ENCODE measurements around the gene ZNF774. TPM values are rescaled to one million over a fixed set of nuclear protein-coding genes. Genes with fewer than 3 reads are reported as not detected.
"Not testable (repeated sequence)": the region's sequence is repeated elsewhere in the genome, so short reads cannot be mapped to it uniquely, and the experiment has no call there.

ZNF774 gene
- total and polyA plus RNA-seq, 2 of the 8 experiments (the other 6 are each of a cell fraction or from before 2014, with no cell fraction given): 0.82 to 2.6 TPM

DNA sequence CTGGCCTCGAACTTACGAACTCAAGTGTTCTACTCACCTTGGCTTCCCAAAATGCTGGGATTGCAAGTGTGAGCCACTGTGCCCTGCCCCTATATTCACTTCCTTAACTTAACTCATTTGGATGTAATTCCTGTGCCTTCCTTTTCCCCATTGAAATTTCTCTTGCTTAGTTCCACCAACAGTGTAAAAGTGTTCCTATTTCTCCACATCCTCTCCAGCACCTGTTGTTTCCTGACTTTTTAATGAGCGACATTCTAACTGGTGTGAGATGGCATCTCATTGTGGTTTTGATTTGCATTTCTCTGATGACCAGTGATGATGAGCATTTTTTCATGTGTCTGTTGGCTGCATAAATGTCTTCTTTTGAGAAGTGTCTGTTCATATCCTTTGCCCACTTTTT, 57.5 kb downstream of the ZNF774 start:
- DNase-seq (ENCODE audit: low read depth in 1 of 2, low spot score in 2 of 2); H4K20me1 ChIP-seq (replicated peaks in 1 of 2; ENCODE audit: control insufficient read depth in 1 of 2, insufficient read depth in 2 of 2, low read length in 2 of 2); H3K4me3 ChIP-seq (ENCODE audit: extremely low read depth in 1 of 4, insufficient read depth in 2 of 4, low read depth in 3 of 4, low read length in 4 of 4); H2BK12ac ChIP-seq (ENCODE audit: low read depth, low read length); H3K27me3 ChIP-seq (replicated peaks in 1 of 4; ENCODE audit: control insufficient read depth in 3 of 4, extremely low read depth in 1 of 4, insufficient read depth in 3 of 4, low read length in 3 of 4); H2AFZ ChIP-seq (ENCODE audit: low read length); H3K14ac ChIP-seq (ENCODE audit: insufficient read length); FAIRE-seq; H3K23me2 ChIP-seq (ENCODE audit: low read depth, low read length); H3K23ac ChIP-seq (ENCODE audit: insufficient read length); H2BK120ac ChIP-seq (replicated peaks; ENCODE audit: low read depth, low read length); H2AK5ac ChIP-seq (ENCODE audit: low read depth, low read length); CTCF ChIA-PET (ENCODE audit: partially characterized antibody); H4K5ac ChIP-seq (ENCODE audit: insufficient read length, low read depth, low read length); H3K9me3 ChIP-seq (ENCODE audit: insufficient read depth in 2 of 2, low read depth in 1 of 2, low read length in 1 of 2); H2BK5ac ChIP-seq (ENCODE audit: low read depth, low read length); H4K8ac ChIP-seq (ENCODE audit: extremely low read depth, insufficient read depth, low read length); H3K27ac ChIP-seq (ENCODE audit: low read depth, low read length); H3K4ac ChIP-seq (replicated peaks; ENCODE audit: insufficient read length, low read depth, low read length); H3K4me2 ChIP-seq (ENCODE audit: insufficient read depth in 1 of 2, low read depth in 2 of 2, low read length in 2 of 2); POLR2A ChIA-PET (ENCODE audit: partially characterized antibody); H3K18ac ChIP-seq (ENCODE audit: extremely low read depth, low read length); H3K9ac ChIP-seq (replicated peaks in 1 of 4; ENCODE audit: extremely low read depth in 1 of 4, low read depth in 3 of 4, low read length in 3 of 4); H3K79me1 ChIP-seq (ENCODE audit: low read depth, low read length); H2BK20ac ChIP-seq (ENCODE audit: low read length); H3K56ac ChIP-seq (replicated peaks; ENCODE audit: insufficient read length, low read depth, low read length); H3K36me3 ChIP-seq (ENCODE audit: control insufficient read depth in 2 of 4, insufficient read depth in 4 of 4, low read length in 3 of 4); H4K91ac ChIP-seq (replicated peaks; ENCODE audit: insufficient read length, low read length); H2BK15ac ChIP-seq (ENCODE audit: low read length): not testable (repeated sequence)
- Histone ChIP-seq H3K4me1 (replicated peaks in 1 of 4; ENCODE audit: control insufficient read depth in 3 of 4, insufficient read depth in 4 of 4, low read length in 3 of 4) (peaks cover 16 to 33% (median 24%) of the 10 kb centered on the region in 4 experiments), H3K79me2 (ENCODE audit: control insufficient read depth in 1 of 2, insufficient read depth in 2 of 2, low read length in 2 of 2) (peaks cover 9 to 74% of the 10 kb centered on the region in 2 experiments)
- WGBS, 2 experiments (ENCODE audit: extremely low coverage in 1 of 2, insufficient coverage in 1 of 2, insufficient read length in 1 of 2, insufficient replicate concordance in 2 of 2, low coverage in 1 of 2, low lambda C conversion rate in 2 of 2, missing lambda C conversion rate in 1 of 2): 98% methylated on average over 3 of the region's 3 CpGs; no CpG with 5 or more reads in 1 of the 2 experiments

DNA sequence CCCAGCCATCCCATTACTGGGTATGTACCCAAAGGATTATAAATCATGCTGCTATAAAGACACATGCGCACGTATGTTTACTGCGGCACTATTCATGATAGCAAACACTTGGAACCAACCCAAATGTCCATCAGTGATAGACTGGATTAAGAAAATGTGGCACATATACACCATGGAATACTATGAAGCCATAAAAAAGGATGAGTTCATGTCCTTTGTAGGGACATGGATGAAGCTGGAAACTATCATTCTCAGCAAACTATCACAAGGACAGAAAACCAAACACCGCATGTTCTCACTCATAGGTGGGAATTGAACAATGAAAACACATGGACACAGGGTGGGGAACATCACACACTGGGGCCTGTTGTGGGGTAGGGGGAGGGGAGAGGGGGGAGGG, 58.2 kb downstream of the ZNF774 start:
- H4K8ac ChIP-seq (ENCODE audit: extremely low read depth, insufficient read depth, low read length); H3K27me3 ChIP-seq (replicated peaks in 1 of 4; ENCODE audit: control insufficient read depth in 3 of 4, extremely low read depth in 1 of 4, insufficient read depth in 3 of 4, low read length in 3 of 4); H3K9ac ChIP-seq (replicated peaks in 1 of 4; ENCODE audit: extremely low read depth in 1 of 4, low read depth in 3 of 4, low read length in 3 of 4); H3K4ac ChIP-seq (replicated peaks; ENCODE audit: insufficient read length, low read depth, low read length); H4K91ac ChIP-seq (replicated peaks; ENCODE audit: insufficient read length, low read length); FAIRE-seq; H2AFZ ChIP-seq (ENCODE audit: low read length); H3K9me3 ChIP-seq (ENCODE audit: insufficient read depth in 2 of 2, low read depth in 1 of 2, low read length in 1 of 2); H2BK12ac ChIP-seq (ENCODE audit: low read depth, low read length); POLR2A ChIA-PET (ENCODE audit: partially characterized antibody); H2BK20ac ChIP-seq (ENCODE audit: low read length); H4K5ac ChIP-seq (ENCODE audit: insufficient read length, low read depth, low read length); H2BK5ac ChIP-seq (ENCODE audit: low read depth, low read length); H3K23ac ChIP-seq (ENCODE audit: insufficient read length); H2AK5ac ChIP-seq (ENCODE audit: low read depth, low read length); H3K79me1 ChIP-seq (ENCODE audit: low read depth, low read length); H3K4me2 ChIP-seq (ENCODE audit: insufficient read depth in 1 of 2, low read depth in 2 of 2, low read length in 2 of 2); H4K20me1 ChIP-seq (replicated peaks in 1 of 2; ENCODE audit: control insufficient read depth in 1 of 2, insufficient read depth in 2 of 2, low read length in 2 of 2); CTCF ChIA-PET (ENCODE audit: partially characterized antibody); H2BK15ac ChIP-seq (ENCODE audit: low read length); H2BK120ac ChIP-seq (replicated peaks; ENCODE audit: low read depth, low read length); H3K14ac ChIP-seq (ENCODE audit: insufficient read length); H3K27ac ChIP-seq (ENCODE audit: low read depth, low read length); H3K18ac ChIP-seq (ENCODE audit: extremely low read depth, low read length); H3K23me2 ChIP-seq (ENCODE audit: low read depth, low read length); DNase-seq (ENCODE audit: low read depth in 1 of 2, low spot score in 2 of 2); H3K56ac ChIP-seq (replicated peaks; ENCODE audit: insufficient read length, low read depth, low read length); H3K36me3 ChIP-seq (ENCODE audit: control insufficient read depth in 2 of 4, insufficient read depth in 4 of 4, low read length in 3 of 4); H3K4me3 ChIP-seq (ENCODE audit: extremely low read depth in 1 of 4, insufficient read depth in 2 of 4, low read depth in 3 of 4, low read length in 4 of 4): not testable (repeated sequence)
- WGBS, 2 experiments (ENCODE audit: extremely low coverage in 1 of 2, insufficient coverage in 1 of 2, insufficient read length in 1 of 2, insufficient replicate concordance in 2 of 2, low coverage in 1 of 2, low lambda C conversion rate in 2 of 2, missing lambda C conversion rate in 1 of 2): 100% methylated on average over 4 of the region's 4 CpGs; no CpG with 5 or more reads in 1 of the 2 experiments
- peaks cover 10 to 74% of the 10 kb centered on the region in 2 experiments for H3K79me2 ChIP-seq (ENCODE audit: control insufficient read depth in 1 of 2, insufficient read depth in 2 of 2, low read length in 2 of 2)
- peaks cover 18 to 34% (median 25%) of the 10 kb centered on the region in 4 experiments for H3K4me1 ChIP-seq (replicated peaks in 1 of 4; ENCODE audit: control insufficient read depth in 3 of 4, insufficient read depth in 4 of 4, low read length in 3 of 4)

Data from H1 (cell line).